HEK293 (cell line): ENCODE data around the gene GMPR.

Source experiments
- CTCF ChIA-PET: fragments of 350-600 bp; formaldehyde crosslinking; extraction: SDS; loops from one replicate; lab custom pipeline; 2021; ENCODE audit warnings: antibody characterized with exemption; lab: Yijun Ruan, JAX
- POLR2A ChIA-PET: fragments of 300-600 bp; formaldehyde crosslinking; extraction: SDS; loops from one replicate; lab custom pipeline; 2020; ENCODE audit warnings: antibody characterized with exemption, inconsistent platforms; lab: Yijun Ruan, JAX
- H3K27ac ChIP-seq: fragments of 200-500 bp; sonication (Bioruptor generic); 2 replicates; pipeline ENCODE4 v1.5.1; 2014; ENCODE audit warnings: low read depth, low read length, control low read depth, inconsistent platforms; ENCODE audit errors: extremely low read depth
- H3K36me3 ChIP-seq, 2 experiments: fragments of 200-500 bp in 1 of 2; sonication (Bioruptor generic) in 1 of 2; 1 replicate in 1 of 2; 2 replicates in 1 of 2; pipeline ENCODE4 v1.5.1; 2014 to 2017; ENCODE audit warnings: inconsistent platforms in 2 of 2, low read length in 2 of 2; ENCODE audit not compliant: control insufficient read depth in 2 of 2, insufficient read depth in 1 of 2
- H3K4me1 ChIP-seq: fragments of 200-500 bp; sonication (Bioruptor generic); 2 replicates; pipeline ENCODE4 v1.5.1; 2014; ENCODE audit warnings: mild to moderate bottlenecking, low read length, inconsistent platforms; ENCODE audit not compliant: control insufficient read depth, insufficient read depth
- H3K4me3 ChIP-seq: 2 replicates; pipeline ENCODE4 v1.5.1; 2011; ENCODE audit warnings: low read depth, mild to moderate bottlenecking, control low read depth, low read length, moderate library complexity
- H3K9me3 ChIP-seq: fragments of 200-500 bp; sonication (Bioruptor generic); 2 replicates; pipeline ENCODE4 v1.5.1; 2014; ENCODE audit warnings: low read depth, low read length, inconsistent platforms; ENCODE audit not compliant: control insufficient read depth, insufficient read depth
- BCL6B ChIP-seq: fragments of 450-650 bp; formaldehyde crosslinking; IDR thresholded peaks from 2 replicates; pipeline ENCODE4 v1.5.1; 2017; ENCODE audit warnings: missing biosample characterization, missing genetic modification characterization
- CTCF ChIP-seq: fragments of 450-650 bp; formaldehyde crosslinking; IDR thresholded peaks from 2 replicates; pipeline ENCODE4 v1.5.1; 2016; ENCODE audit warnings: missing biosample characterization, missing genetic modification characterization
- GLIS1 ChIP-seq: fragments of 450-650 bp; formaldehyde crosslinking; IDR thresholded peaks from 2 replicates; pipeline ENCODE4 v1.5.1; 2016; ENCODE audit warnings: missing biosample characterization, missing genetic modification characterization
- MEIS1 ChIP-seq: sonication (generic); formaldehyde crosslinking; IDR thresholded peaks from 2 replicates; pipeline ENCODE4 v1.8.1; 2022; ENCODE audit warnings: missing genetic modification reagents, mild to moderate bottlenecking, borderline replicate concordance
- MZF1 ChIP-seq: fragments of 450-650 bp; formaldehyde crosslinking; IDR thresholded peaks from 2 replicates; pipeline ENCODE4 v1.5.1; 2017; ENCODE audit warnings: missing biosample characterization, missing genetic modification characterization, borderline replicate concordance
- REPIN1 ChIP-seq: fragments of 450-650 bp; formaldehyde crosslinking; IDR thresholded peaks from 2 replicates; pipeline ENCODE4 v1.5.1; 2017; ENCODE audit warnings: missing biosample characterization, missing genetic modification characterization, low read depth
- SCRT1 ChIP-seq: fragments of 450-650 bp; formaldehyde crosslinking; IDR thresholded peaks from 2 replicates; pipeline ENCODE4 v1.5.1; 2016; ENCODE audit warnings: missing biosample characterization, missing genetic modification characterization, borderline replicate concordance
- SP3 ChIP-seq: fragments of 450-650 bp; formaldehyde crosslinking; IDR thresholded peaks from 2 replicates; pipeline ENCODE4 v1.5.1; 2016; ENCODE audit warnings: missing biosample characterization, missing genetic modification characterization
- ZNF132 ChIP-seq: fragments of 450-650 bp; formaldehyde crosslinking; IDR thresholded peaks from 2 replicates; pipeline ENCODE4 v1.5.1; 2017; ENCODE audit warnings: missing biosample characterization, missing genetic modification characterization, borderline replicate concordance
- ZNF133 ChIP-seq: fragments of 450-650 bp; formaldehyde crosslinking; IDR thresholded peaks from 2 replicates; pipeline ENCODE4 v1.5.1; 2016; ENCODE audit warnings: missing biosample characterization, missing genetic modification characterization
- ZNF148 ChIP-seq: fragments of 450-650 bp; formaldehyde crosslinking; IDR thresholded peaks from 2 replicates; pipeline ENCODE4 v1.5.0; 2017; ENCODE audit warnings: missing biosample characterization, missing genetic modification characterization, borderline replicate concordance
- ZNF211 ChIP-seq: fragments of 450-650 bp; formaldehyde crosslinking; IDR thresholded peaks from 2 replicates; pipeline ENCODE4 v1.5.1; 2016; ENCODE audit warnings: low read depth, missing biosample characterization, missing genetic modification characterization
- ZNF23 ChIP-seq: fragments of 450-650 bp; formaldehyde crosslinking; IDR thresholded peaks from 2 replicates; pipeline ENCODE4 v1.5.1; 2016; ENCODE audit warnings: missing biosample characterization, missing genetic modification characterization, borderline replicate concordance
- ZNF26 ChIP-seq: fragments of 450-650 bp; formaldehyde crosslinking; IDR thresholded peaks from 2 replicates; pipeline ENCODE4 v1.5.1; 2016; ENCODE audit warnings: missing biosample characterization, missing genetic modification characterization
- ZNF473 ChIP-seq: fragments of 450-650 bp; formaldehyde crosslinking; IDR thresholded peaks from 2 replicates; pipeline ENCODE4 v1.5.1; 2017; ENCODE audit warnings: missing biosample characterization, missing genetic modification characterization
- ZNF48 ChIP-seq: fragments of 450-650 bp; formaldehyde crosslinking; IDR thresholded peaks from 2 replicates; pipeline ENCODE4 v1.5.1; 2016; ENCODE audit warnings: missing biosample characterization, missing genetic modification characterization
- ZNF510 ChIP-seq: fragments of 450-650 bp; formaldehyde crosslinking; IDR thresholded peaks from 2 replicates; pipeline ENCODE4 v1.5.1; 2018; ENCODE audit warnings: mild to moderate bottlenecking, missing genetic modification characterization, missing biosample characterization; ENCODE audit not compliant: insufficient replicate concordance
- ZNF610 ChIP-seq: fragments of 450-650 bp; formaldehyde crosslinking; IDR thresholded peaks from 2 replicates; pipeline ENCODE4 v1.5.1; 2016; ENCODE audit warnings: missing biosample characterization, missing genetic modification characterization, borderline replicate concordance
- ZNF654 ChIP-seq: fragments of 450-650 bp; formaldehyde crosslinking; IDR thresholded peaks from 2 replicates; pipeline ENCODE4 v1.5.1; 2016; ENCODE audit warnings: low read depth, missing biosample characterization, missing genetic modification characterization
- ZNF670 ChIP-seq: fragments of 450-650 bp; formaldehyde crosslinking; IDR thresholded peaks from 2 replicates; pipeline ENCODE4 v1.5.1; 2016; ENCODE audit warnings: missing biosample characterization, missing genetic modification characterization, low read depth

GMPR gene

GRCh38 chr6:16305788-16306187 is 67.4 kb downstream of the GMPR start:
- no peak for TF ChIP-seq ZNF26 (tag by site-specific recombination)
- H3K4me1 ChIP-seq = no peaks in the 10 kb centered on the region
- H3K4me3 ChIP-seq = no peak overlapping the region
- H3K36me3 ChIP-seq = peaks cover 0 to 7% of the 10 kb centered on the region in 2 experiments; a peak in 2 of 3 replicates
- ChIA-PET CTCF (interaction anchor here (1.3 kb wide), 1 partner anchor 11 kb away, joined by 3 read pairs; no protein-coding TSS in a partner anchor), POLR2A (interaction anchor here (0.6 kb wide), 1 partner anchor 11 kb away, joined by 12 read pairs; no protein-coding TSS in a partner anchor)
- H3K27ac ChIP-seq = no peak overlapping the region
- no peaks in the 10 kb centered on the region for H3K9me3 ChIP-seq

DNA sequence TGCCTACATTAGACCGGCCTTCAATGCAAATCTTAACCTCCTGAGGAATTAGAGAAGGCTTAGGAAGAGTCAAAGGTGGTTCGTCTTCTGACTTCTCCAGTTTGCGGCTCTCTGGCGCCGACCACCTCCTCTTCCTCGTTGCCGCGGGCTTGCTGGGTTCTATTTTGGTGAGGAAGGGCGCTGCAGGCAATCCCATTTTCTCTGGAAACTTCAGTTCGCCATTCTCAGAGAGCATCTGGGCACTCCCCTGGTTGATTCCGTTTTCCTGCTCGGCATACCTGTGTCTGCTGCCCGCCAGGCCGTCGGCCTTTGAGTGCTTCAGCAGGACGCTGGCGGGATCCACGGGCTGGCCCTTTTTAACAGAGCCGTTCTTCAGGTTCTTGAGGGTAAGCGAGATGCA is 67.9 kb downstream of the GMPR start:
- Histone ChIP-seq H3K9me3 (no peaks in the 10 kb centered on the region), H3K4me1 (no peaks in the 10 kb centered on the region), H3K27ac (no peak overlapping the region), H3K4me3 (no peak overlapping the region), H3K36me3 (peaks cover 0 to 7% of the 10 kb centered on the region in 2 experiments; a peak in 2 of 3 replicates)
- ChIA-PET POLR2A (no interaction called here), CTCF (no interaction called here)
- no peak for TF ChIP-seq MZF1 (tag by site-specific recombination)
- no peak for TF ChIP-seq MEIS1
- TF ChIP-seq ZNF670 (tag by site-specific recombination) = no peak
- no peak for TF ChIP-seq REPIN1 (tag by site-specific recombination)
- TF ChIP-seq ZNF654 (tag by site-specific recombination) = no peak
- TF ChIP-seq ZNF510 (tag by site-specific recombination) = no peak
- no peak for TF ChIP-seq ZNF610 (tag by site-specific recombination)
- TF ChIP-seq ZNF132 (tag by site-specific recombination) = no peak
- no peak for TF ChIP-seq ZNF48 (tag by site-specific recombination)
- TF ChIP-seq SP3 (tag by site-specific recombination) = no peak
- TF ChIP-seq GLIS1 (tag by site-specific recombination) = no peak
- no peak for TF ChIP-seq BCL6B (tag by site-specific recombination)
- TF ChIP-seq ZNF473 (tag by site-specific recombination) = no peak
- no peak for TF ChIP-seq SCRT1 (tag by site-specific recombination)
- TF ChIP-seq ZNF211 (tag by site-specific recombination) = no peak

DNA sequence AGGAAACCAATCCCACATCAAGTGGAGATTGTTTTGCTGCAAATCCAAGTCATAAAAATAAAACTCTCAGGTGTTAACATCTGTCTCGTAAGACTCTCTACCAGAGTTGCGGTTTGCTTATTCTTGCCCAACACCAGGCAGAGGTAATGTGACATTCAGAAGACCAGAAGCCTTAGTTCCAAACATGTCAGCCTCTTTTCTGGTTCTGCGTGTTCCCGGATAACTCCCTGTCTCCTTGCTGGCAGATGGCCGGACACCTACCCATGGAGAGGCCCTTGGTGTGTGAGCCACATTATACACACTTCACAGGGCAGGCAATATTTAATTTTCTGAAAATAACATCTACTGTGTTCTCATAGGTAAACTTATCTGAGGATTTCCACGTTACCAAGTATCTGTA is 73.4 kb downstream of the GMPR start:
- Histone ChIP-seq H3K27ac (no peak overlapping the region), H3K36me3 (no peaks in the 10 kb centered on the region; a peak in 1 of 3 replicates), H3K4me1 (no peaks in the 10 kb centered on the region), H3K4me3 (no peak overlapping the region), H3K9me3 (no peaks in the 10 kb centered on the region)
- CTCF ChIA-PET = interaction anchor here (0.6 to 1.1 kb wide), 2 partner anchors 27 to 423 kb away, joined by 3 read pairs; no protein-coding TSS in a partner anchor
- POLR2A ChIA-PET = no interaction called here
- TF ChIP-seq ZNF23 (no peak), BCL6B (tag by site-specific recombination) (no peak), ZNF148 (tag by site-specific recombination) (no peak), ZNF133 (tag by site-specific recombination) (no peak), CTCF (no peak)
